ENCODE data around the gene SIRT4.
"Not testable (repeated sequence)": the region's sequence is repeated elsewhere in the genome, so short reads cannot be mapped to it uniquely, and the experiment has no call there.

SIRT4 gene

GRCh38 chr12:120335447-120335846 lies 33.3 kb downstream of the SIRT4 start:
- not testable (repeated sequence) for DNase-seq (ENCODE audit: low read depth in 2 of 2)

- DNase-seq (ENCODE audit: low read depth in 2 of 2): not testable (repeated sequence)
Observed at GRCh38 chr12:120336392-120336791, 34.3 kb downstream of the SIRT4 start.

GRCh38 chr12:120337730-120338129 lies 35.6 kb downstream of the SIRT4 start:
- no peak for DNase-seq (ENCODE audit: low read depth in 2 of 2)

- no peak for DNase-seq (ENCODE audit: low read depth in 2 of 2)
Observed at GRCh38 chr12:120339256-120339655, 37.1 kb downstream of the SIRT4 start.

- DNase-seq (ENCODE audit: low read depth in 2 of 2): no peak
Observed at GRCh38 chr12:120342175-120343038, 40.3 kb downstream of the SIRT4 start.

- no peak for DNase-seq (ENCODE audit: low read depth in 2 of 2)
Observed at GRCh38 chr12:120343039-120343537, 41.0 kb downstream of the SIRT4 start.

GRCh38 chr12:120343692-120344091 lies 41.6 kb downstream of the SIRT4 start:
- DNase-seq (ENCODE audit: low read depth in 2 of 2): no peak

- no peak for DNase-seq (ENCODE audit: low read depth in 2 of 2)
Observed at GRCh38 chr12:120346031-120346430, 43.9 kb downstream of the SIRT4 start.

GRCh38 chr12:120346681-120347080 lies 44.6 kb downstream of the SIRT4 start:
- no peak for DNase-seq (ENCODE audit: low read depth in 2 of 2)

GRCh38 chr12:120347766-120348165 lies 45.6 kb downstream of the SIRT4 start:
- DNase-seq (ENCODE audit: low read depth in 2 of 2): no peak

- no peak for DNase-seq (ENCODE audit: low read depth in 2 of 2)
Observed at GRCh38 chr12:120350576-120351350, 48.6 kb downstream of the SIRT4 start.

- DNase-seq (ENCODE audit: low read depth in 2 of 2): no peak
Observed at GRCh38 chr12:120352117-120352516, 50.0 kb downstream of the SIRT4 start.

- DNase-seq (ENCODE audit: low read depth in 2 of 2): no peak
Observed at GRCh38 chr12:120353136-120353535, 51.0 kb downstream of the SIRT4 start.

GRCh38 chr12:120353556-120354317 lies 51.6 kb downstream of the SIRT4 start:
- DNase-seq (ENCODE audit: low read depth in 2 of 2): no peak

- peak; percentile 54 to 72 for DNase-seq (ENCODE audit: low read depth in 2 of 2)
Observed at GRCh38 chr12:120356567-120357030, 54.5 kb downstream of the SIRT4 start.

GRCh38 chr12:120357104-120357503 lies 55.0 kb downstream of the SIRT4 start:
- no peak for DNase-seq (ENCODE audit: low read depth in 2 of 2)

GRCh38 chr12:120358412-120359100 lies 56.4 kb downstream of the SIRT4 start:
- DNase-seq (ENCODE audit: low read depth in 2 of 2): no peak

- DNase-seq (ENCODE audit: low read depth in 2 of 2): no peak
Observed at GRCh38 chr12:120359128-120359527, 57.0 kb downstream of the SIRT4 start.

- DNase-seq (ENCODE audit: low read depth in 2 of 2): no peak
Observed at GRCh38 chr12:120361506-120362208, 59.5 kb downstream of the SIRT4 start.

Data from activated CD8-positive, alpha-beta memory T cell treated with anti-CD3 and anti-CD28 coated beads for 4 hours (primary cell).